Measurements from ENCODE around the gene LPCAT3.

The LPCAT3 gene

GRCh38 chr12:6998715-6999451, 19.4 kb downstream of the LPCAT3 start:
- DNase-seq (ENCODE audit: low read depth): no peak

GRCh38 chr12:6996040-6996441, 22.2 kb downstream of the LPCAT3 start:
- peak; percentile 44 for DNase-seq (ENCODE audit: low read depth)

- DNase-seq (ENCODE audit: low read depth): no peak
Measured at GRCh38 chr12:6987956-6988553, 30.2 kb downstream of the LPCAT3 start.

GRCh38 chr12:6982532-6982931, 35.7 kb downstream of the LPCAT3 start:
- no peak for DNase-seq (ENCODE audit: low read depth)

- no peak for DNase-seq (ENCODE audit: low read depth)
Measured at GRCh38 chr12:6981152-6982052, 36.9 kb downstream of the LPCAT3 start.

GRCh38 chr12:6980740-6981139, 37.5 kb downstream of the LPCAT3 start:
- DNase-seq (ENCODE audit: low read depth): no peak

GRCh38 chr12:6980075-6980474, 38.2 kb downstream of the LPCAT3 start:
- DNase-seq (ENCODE audit: low read depth): no peak

- DNase-seq (ENCODE audit: low read depth): no peak
Measured at GRCh38 chr12:6979453-6979852, 38.8 kb downstream of the LPCAT3 start.

- DNase-seq (ENCODE audit: low read depth): no peak
Measured at GRCh38 chr12:6979021-6979420, 39.3 kb downstream of the LPCAT3 start.

GRCh38 chr12:6978611-6979011, 39.7 kb downstream of the LPCAT3 start:
- no peak for DNase-seq (ENCODE audit: low read depth)

- no peak for DNase-seq (ENCODE audit: low read depth)
Measured at GRCh38 chr12:6978188-6978587, 40.1 kb downstream of the LPCAT3 start.

- no peak for DNase-seq (ENCODE audit: low read depth)
Measured at GRCh38 chr12:6977653-6978052, 40.6 kb downstream of the LPCAT3 start.

GRCh38 chr12:6975297-6976032, 42.8 kb downstream of the LPCAT3 start:
- no peak for DNase-seq (ENCODE audit: low read depth)

GRCh38 chr12:6974180-6974579, 44.1 kb downstream of the LPCAT3 start:
- no peak for DNase-seq (ENCODE audit: low read depth)

- no peak for DNase-seq (ENCODE audit: low read depth)
Measured at GRCh38 chr12:6970096-6970527, 48.2 kb downstream of the LPCAT3 start.

- DNase-seq (ENCODE audit: low read depth): no peak
Measured at GRCh38 chr12:6968426-6968825, 49.9 kb downstream of the LPCAT3 start.

GRCh38 chr12:6967651-6968100, 50.6 kb downstream of the LPCAT3 start:
- no peak for DNase-seq (ENCODE audit: low read depth)

- DNase-seq (ENCODE audit: low read depth): no peak
Measured at GRCh38 chr12:6966351-6966750, 51.9 kb downstream of the LPCAT3 start.

- DNase-seq (ENCODE audit: low read depth): no peak
Measured at GRCh38 chr12:6965714-6966113, 52.6 kb downstream of the LPCAT3 start.

- peak; percentile 74 for DNase-seq (ENCODE audit: low read depth)
Measured at GRCh38 chr12:6965026-6965661, 53.1 kb downstream of the LPCAT3 start.

- DNase-seq (ENCODE audit: low read depth): no peak
Measured at GRCh38 chr12:6964605-6965025, 53.7 kb downstream of the LPCAT3 start.

Measured in CMK (cell line).